Measurements from ENCODE around the gene RBP2. TPM values are rescaled to one million over a fixed set of nuclear protein-coding genes. Genes with fewer than 3 reads are reported as not detected.
A peak's percentile ranks its signal among the peaks of the same experiment; 100 is the strongest.

RBP2 gene
- total and polyA plus RNA-seq, 2 of the 8 experiments (the other 6 are each of a cell fraction or from before 2014, with no cell fraction given) = not detected

GRCh38 chr3:139480585-139480984, 4.3 kb upstream of the RBP2 start:
- H3K4me1 ChIP-seq (replicated peaks in 1 of 4; ENCODE audit: control insufficient read depth in 3 of 4, insufficient read depth in 4 of 4, low read length in 3 of 4) = peaks cover 0 to 5% (median 1%) of the 10 kb centered on the region in 4 experiments; a peak in 2 of 7 replicates
- H3K23me2 ChIP-seq (ENCODE audit: low read depth, low read length) = no peaks in the 10 kb centered on the region
- FAIRE-seq = no peak
- H3K14ac ChIP-seq (ENCODE audit: insufficient read length) = no peak overlapping the region
- no peak overlapping the region for H2BK120ac ChIP-seq (replicated peaks; ENCODE audit: low read depth, low read length)
- no peaks in the 10 kb centered on the region for H3K9me3 ChIP-seq (ENCODE audit: insufficient read depth in 2 of 2, low read depth in 1 of 2, low read length in 1 of 2)
- H4K20me1 ChIP-seq (replicated peaks in 1 of 2; ENCODE audit: control insufficient read depth in 1 of 2, insufficient read depth in 2 of 2, low read length in 2 of 2) = no peaks in the 10 kb centered on the region
- H3K56ac ChIP-seq (replicated peaks; ENCODE audit: insufficient read length, low read depth, low read length) = no peak overlapping the region
- no peak overlapping the region for H2BK12ac ChIP-seq (ENCODE audit: low read depth, low read length)
- no peak overlapping the region for H4K8ac ChIP-seq (ENCODE audit: extremely low read depth, insufficient read depth, low read length)
- CTCF ChIA-PET (ENCODE audit: partially characterized antibody) = interaction anchor here (0.5 to 2.7 kb wide), 8 partner anchors 11 to 169 kb away, joined by 3 to 7 read pairs (median 4); no protein-coding TSS in a partner anchor
- 89% methylated on average over 3 of the region's 3 CpGs; no CpG with 5 or more reads in 1 of the 2 experiments for WGBS, 2 experiments (ENCODE audit: extremely low coverage in 1 of 2, insufficient coverage in 1 of 2, insufficient read length in 1 of 2, insufficient replicate concordance in 2 of 2, low coverage in 1 of 2, low lambda C conversion rate in 2 of 2, missing lambda C conversion rate in 1 of 2)
- H3K23ac ChIP-seq (ENCODE audit: insufficient read length) = no peak overlapping the region
- no peak overlapping the region for H3K4ac ChIP-seq (replicated peaks; ENCODE audit: insufficient read length, low read depth, low read length)
- no peak overlapping the region for H3K4me2 ChIP-seq (ENCODE audit: insufficient read depth in 1 of 2, low read depth in 2 of 2, low read length in 2 of 2)
- peak overlapping the region; percentile 15; the same call in 1 of the 2 replicates for H2BK20ac ChIP-seq (ENCODE audit: low read length)
- no peak overlapping the region for H4K91ac ChIP-seq (replicated peaks; ENCODE audit: insufficient read length, low read length)
- H3K9ac ChIP-seq (replicated peaks in 1 of 4; ENCODE audit: extremely low read depth in 1 of 4, low read depth in 3 of 4, low read length in 3 of 4) = no peak overlapping the region
- DNase-seq (ENCODE audit: low read depth in 1 of 2, low spot score in 2 of 2) = peak in 1 of 2 experiments; percentile 47
- H2BK5ac ChIP-seq (ENCODE audit: low read depth, low read length) = no peak overlapping the region
- H3K18ac ChIP-seq (ENCODE audit: extremely low read depth, low read length) = no peak overlapping the region
- no peak overlapping the region for H3K27ac ChIP-seq (ENCODE audit: low read depth, low read length)
- H3K79me2 ChIP-seq (ENCODE audit: control insufficient read depth in 1 of 2, insufficient read depth in 2 of 2, low read length in 2 of 2) = no peaks in the 10 kb centered on the region
- H3K79me1 ChIP-seq (ENCODE audit: low read depth, low read length) = no peaks in the 10 kb centered on the region
- H2AK5ac ChIP-seq (ENCODE audit: low read depth, low read length) = no peak overlapping the region
- H3K27me3 ChIP-seq (replicated peaks in 1 of 4; ENCODE audit: control insufficient read depth in 3 of 4, extremely low read depth in 1 of 4, insufficient read depth in 3 of 4, low read length in 3 of 4) = no peaks in the 10 kb centered on the region
- no peak overlapping the region for H4K5ac ChIP-seq (ENCODE audit: insufficient read length, low read depth, low read length)
- POLR2A ChIA-PET (ENCODE audit: partially characterized antibody) = interaction anchor here (1.4 to 2.7 kb wide), 3 partner anchors 11 to 52 kb away, joined by 3 to 10 read pairs (median 3); no protein-coding TSS in a partner anchor
- no peak overlapping the region for H3K4me3 ChIP-seq (ENCODE audit: extremely low read depth in 1 of 4, insufficient read depth in 2 of 4, low read depth in 3 of 4, low read length in 4 of 4)
- TF ChIP-seq SP2 (IDR thresholded peaks at IDR 0.05; ENCODE audit: low read length) (no peak), RBBP5 (IDR thresholded peaks at IDR 0.05; ENCODE audit: borderline replicate concordance, low read depth, low read length) (no peak), SP1 (IDR thresholded peaks at IDR 0.05; ENCODE audit: low read depth, low read length) (no peak), RFX5 (IDR thresholded peaks at IDR 0.05; ENCODE audit: borderline replicate concordance, low read depth, low read length) (no peak)
- no peak overlapping the region for H2BK15ac ChIP-seq (ENCODE audit: low read length)
- no peak overlapping the region for H2AFZ ChIP-seq (ENCODE audit: low read length)
- H3K36me3 ChIP-seq (ENCODE audit: control insufficient read depth in 2 of 4, insufficient read depth in 4 of 4, low read length in 3 of 4) = no peaks in the 10 kb centered on the region
